Skeletal muscle tissue (tissue), 4 donors: Measurements from ENCODE around the gene PRSS53. TPM values are rescaled to one million over a fixed set of nuclear protein-coding genes. Genes with fewer than 3 reads are reported as not detected.

ENCODE experiments used
- H3K27ac ChIP-seq: one replicate; pipeline ENCODE4 v1.7.0; 2013; ENCODE audit warnings: mild to moderate bottlenecking, low read depth, low read length, inconsistent platforms
- H3K27me3 ChIP-seq, 3 donors: one replicate each; pipeline ENCODE4 v1.7.0; 2013; ENCODE audit warnings: low read length in 3 of 3; ENCODE audit not compliant: control insufficient read depth in 3 of 3, insufficient read depth in 3 of 3
- H3K36me3 ChIP-seq, 3 donors: one replicate each; pipeline ENCODE4 v1.7.0; 2013; ENCODE audit warnings: low read length in 3 of 3; ENCODE audit not compliant: control insufficient read depth in 3 of 3, insufficient read depth in 3 of 3
- H3K4me1 ChIP-seq, 3 donors: one replicate each; pipeline ENCODE4 v1.7.0; 2013; ENCODE audit warnings: low read length in 3 of 3, mild to moderate bottlenecking in 3 of 3; ENCODE audit not compliant: control insufficient read depth in 3 of 3, insufficient read depth in 3 of 3
- H3K4me3 ChIP-seq, 3 donors: one replicate each; pipeline ENCODE4 v1.7.0; 2013; ENCODE audit warnings: low read length in 3 of 3
- H3K9ac ChIP-seq, 3 donors: one replicate each; pipeline ENCODE4 v1.7.0; 2013; ENCODE audit warnings: low read length in 3 of 3, mild to moderate bottlenecking in 3 of 3, moderate library complexity in 2 of 3, low read depth in 1 of 3
- H3K9me3 ChIP-seq, 3 donors: one replicate each; pipeline ENCODE4 v1.7.0; 2013; ENCODE audit warnings: low read length in 3 of 3; ENCODE audit not compliant: control insufficient read depth in 3 of 3
- total RNA-seq: library from RNA; depleted of rRNA; stranded (reverse); fragments of >200 nt; gene quantifications from one replicate; pipeline ENCODE4 v1.2.3, GENCODE V29; 2014
- donor health status: Osteomylitis.

PRSS53 gene
- total RNA-seq, 1 donor from 2014 or later = 2.6 TPM

DNA sequence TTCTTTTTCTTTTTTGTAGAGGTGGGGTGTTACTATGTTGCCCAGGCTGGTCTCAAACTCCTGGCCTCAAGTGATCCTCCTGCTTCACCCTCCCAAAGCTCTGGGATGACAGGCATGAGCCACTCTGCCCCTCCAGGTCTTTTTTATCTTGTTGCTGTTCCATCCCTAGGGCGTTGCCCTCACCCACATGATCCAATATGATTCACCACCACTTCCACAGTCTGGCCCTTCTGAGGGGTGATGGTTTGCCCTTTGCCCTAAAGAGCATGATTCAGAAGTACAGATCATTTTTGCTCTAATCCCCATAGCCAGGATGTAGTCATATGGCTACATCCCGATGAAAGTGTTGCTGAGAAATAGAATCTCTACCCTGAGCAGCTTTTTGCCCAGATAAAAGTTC is 36.6 kb downstream of the PRSS53 start:
- no peak overlapping the region for H3K9ac ChIP-seq
- no peaks in the 10 kb centered on the region for H3K4me1 ChIP-seq
- H3K4me3 ChIP-seq = no peak overlapping the region
- H3K27ac ChIP-seq = no peak overlapping the region
- H3K9me3 ChIP-seq = no peaks in the 10 kb centered on the region
- H3K36me3 ChIP-seq = no peaks in the 10 kb centered on the region
- H3K27me3 ChIP-seq = no peaks in the 10 kb centered on the region

GRCh38 chr16:31050280-31051030 is 38.3 kb downstream of the PRSS53 start:
- Histone ChIP-seq H3K27ac (no peak overlapping the region), H3K27me3 (no peaks in the 10 kb centered on the region), H3K9me3 (no peaks in the 10 kb centered on the region), H3K4me1 (no peaks in the 10 kb centered on the region), H3K4me3 (no peak overlapping the region), H3K36me3 (no peaks in the 10 kb centered on the region), H3K9ac (no peak overlapping the region)

GRCh38 chr16:31043898-31044481 is 44.8 kb downstream of the PRSS53 start:
- Histone ChIP-seq H3K4me1 (no peaks in the 10 kb centered on the region), H3K4me3 (no peak overlapping the region), H3K36me3 (peaks cover 32 to 34% (median 32%) of the 10 kb centered on the region in 3 donors), H3K9ac (no peak overlapping the region), H3K9me3 (no peaks in the 10 kb centered on the region), H3K27ac (no peak overlapping the region), H3K27me3 (no peaks in the 10 kb centered on the region)

DNA sequence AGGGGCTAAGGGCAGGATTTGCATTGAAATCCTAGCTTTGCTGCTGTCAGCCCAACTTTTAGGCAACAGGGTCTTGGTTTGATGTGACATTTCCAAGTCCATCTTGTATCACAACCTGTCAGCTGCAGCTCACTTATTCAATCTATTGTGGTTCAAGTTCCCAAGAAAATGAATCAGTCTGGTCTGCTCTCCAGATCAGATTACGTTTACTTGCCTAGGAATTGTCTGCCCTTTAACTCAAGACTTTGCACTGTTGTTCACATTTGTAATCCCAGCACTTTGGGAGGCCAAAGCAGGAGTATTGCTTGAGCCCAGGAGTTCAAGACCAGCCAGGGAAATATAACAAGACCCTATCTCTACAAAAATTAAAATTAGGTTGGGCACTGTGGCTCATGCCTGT is 45.4 kb downstream of the PRSS53 start:
- Histone ChIP-seq H3K9me3 (no peaks in the 10 kb centered on the region), H3K4me3 (no peak overlapping the region), H3K9ac (no peak overlapping the region), H3K27me3 (no peaks in the 10 kb centered on the region), H3K27ac (no peak overlapping the region), H3K4me1 (no peaks in the 10 kb centered on the region), H3K36me3 (peaks cover 38 to 40% (median 38%) of the 10 kb centered on the region in 3 donors)

DNA sequence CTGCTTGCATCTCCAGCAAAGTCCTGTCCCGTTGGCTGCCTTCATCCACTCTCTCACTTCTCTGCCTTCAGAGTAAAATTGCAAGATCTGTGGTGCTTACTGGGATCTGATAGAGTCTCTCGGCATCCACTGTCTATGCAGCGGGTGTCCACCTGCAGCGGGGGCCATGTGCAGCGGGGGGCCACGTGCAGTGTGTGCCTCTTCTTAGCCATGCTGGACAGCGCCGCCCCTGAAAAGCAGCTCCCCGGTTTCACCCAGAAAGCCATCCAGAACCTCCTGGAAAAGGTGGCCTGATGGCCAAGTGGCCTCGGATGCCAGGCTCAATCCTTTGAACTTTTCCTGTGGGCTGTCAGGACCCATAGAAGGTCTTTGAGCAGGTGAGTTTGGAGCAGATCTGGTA is 45.9 kb downstream of the PRSS53 start:
- no peak overlapping the region for H3K4me3 ChIP-seq
- H3K9me3 ChIP-seq = no peaks in the 10 kb centered on the region
- peaks cover 43 to 45% (median 43%) of the 10 kb centered on the region in 3 donors for H3K36me3 ChIP-seq
- H3K9ac ChIP-seq = no peak overlapping the region
- H3K27ac ChIP-seq = no peak overlapping the region
- H3K27me3 ChIP-seq = no peaks in the 10 kb centered on the region
- H3K4me1 ChIP-seq = no peaks in the 10 kb centered on the region

DNA sequence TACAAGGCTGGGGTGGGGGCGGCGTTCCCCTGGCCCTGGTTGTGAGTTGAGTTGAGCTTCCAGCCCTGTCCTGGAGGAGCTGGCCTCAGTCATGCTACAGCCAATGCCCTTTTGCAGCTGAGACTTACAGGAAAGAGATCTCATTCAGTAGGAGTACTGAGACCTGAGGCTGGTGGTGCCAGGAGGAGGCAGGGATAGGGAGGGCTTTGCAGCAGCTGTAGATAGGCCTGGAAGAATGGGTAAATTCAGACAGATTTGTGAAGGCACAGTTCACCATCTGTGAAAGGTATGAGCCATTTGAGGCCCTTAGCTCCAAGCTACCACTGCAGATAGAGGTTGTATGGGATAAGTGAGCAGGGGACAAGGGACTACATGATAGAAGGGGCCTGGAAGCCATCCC is 49.8 kb downstream of the PRSS53 start:
- no peaks in the 10 kb centered on the region for H3K9me3 ChIP-seq
- no peaks in the 10 kb centered on the region for H3K27me3 ChIP-seq
- peaks cover 59 to 64% (median 62%) of the 10 kb centered on the region in 3 donors for H3K36me3 ChIP-seq
- H3K4me3 ChIP-seq = no peak overlapping the region
- peaks cover 6 to 12% (median 8%) of the 10 kb centered on the region in 3 donors for H3K4me1 ChIP-seq
- no peak overlapping the region for H3K9ac ChIP-seq
- H3K27ac ChIP-seq = no peak overlapping the region

GRCh38 chr16:31036691-31037090 is 52.1 kb downstream of the PRSS53 start:
- H3K4me1 ChIP-seq = peaks cover 12 to 24% (median 15%) of the 10 kb centered on the region in 3 donors
- peaks cover 46 to 50% (median 49%) of the 10 kb centered on the region in 3 donors for H3K36me3 ChIP-seq
- no peak overlapping the region for H3K4me3 ChIP-seq
- H3K27ac ChIP-seq = no peak overlapping the region
- no peaks in the 10 kb centered on the region for H3K9me3 ChIP-seq
- H3K9ac ChIP-seq = no peak overlapping the region
- H3K27me3 ChIP-seq = no peaks in the 10 kb centered on the region

- Histone ChIP-seq H3K9ac (peak overlapping the region; percentile 94 to 96 (median 96)), H3K36me3 (peaks cover 26 to 30% (median 29%) of the 10 kb centered on the region in 3 donors), H3K27ac (peak overlapping the region; percentile 98), H3K27me3 (no peaks in the 10 kb centered on the region), H3K4me3 (peak overlapping the region; percentile 97 to 98 (median 98)), H3K9me3 (no peaks in the 10 kb centered on the region), H3K4me1 (peaks cover 12 to 24% (median 15%) of the 10 kb centered on the region in 3 donors)
These were observed 54.8 kb downstream of the PRSS53 start for GRCh38 chr16:31033709-31034492.
